GM18909 (cell line): ENCODE results near the gene GRM4.

Source experiments
- ATAC-seq: cut with Tn5 transposase; IDR thresholded peaks from one replicate; pipeline ENCODE4 v1.9.1; 2021; ENCODE audit warnings: mild to moderate bottlenecking; ENCODE audit not compliant: unreplicated experiment, poor library complexity

GRM4 gene

GRCh38 chr6:34113532-34113931, 32.4 kb downstream of the GRM4 start:
- ATAC-seq, result no peak

GRCh38 chr6:34112126-34112525, 33.8 kb downstream of the GRM4 start:
- no peak for ATAC-seq

GRCh38 chr6:34110610-34111009, 35.3 kb downstream of the GRM4 start:
- no peak for ATAC-seq

- ATAC-seq, result no peak
These were observed 37.7 kb downstream of the GRM4 start for GRCh38 chr6:34108176-34108575.

GRCh38 chr6:34106900-34107299, 39.0 kb downstream of the GRM4 start:
- ATAC-seq, result no peak

- no peak for ATAC-seq
These were observed 39.5 kb downstream of the GRM4 start for GRCh38 chr6:34106421-34106820.

GRCh38 chr6:34104628-34105027, 41.3 kb downstream of the GRM4 start:
- no peak for ATAC-seq

- ATAC-seq, result no peak
These were observed 41.7 kb downstream of the GRM4 start for GRCh38 chr6:34104186-34104585.

- no peak for ATAC-seq
These were observed 42.6 kb downstream of the GRM4 start for GRCh38 chr6:34103321-34103720.

GRCh38 chr6:34102696-34103095, 43.2 kb downstream of the GRM4 start:
- ATAC-seq, result no peak

GRCh38 chr6:34102099-34102656, 43.7 kb downstream of the GRM4 start:
- no peak for ATAC-seq

- no peak for ATAC-seq
These were observed 45.1 kb downstream of the GRM4 start for GRCh38 chr6:34100788-34101187.

GRCh38 chr6:34099878-34100277, 46.0 kb downstream of the GRM4 start:
- ATAC-seq, result no peak

GRCh38 chr6:34098045-34098936, 47.6 kb downstream of the GRM4 start:
- ATAC-seq, result no peak

GRCh38 chr6:34096814-34097213, 49.1 kb downstream of the GRM4 start:
- ATAC-seq, result no peak

GRCh38 chr6:34096193-34096592, 49.7 kb downstream of the GRM4 start:
- no peak for ATAC-seq

GRCh38 chr6:34095741-34096140, 50.1 kb downstream of the GRM4 start:
- no peak for ATAC-seq

GRCh38 chr6:34095136-34095505, 50.8 kb downstream of the GRM4 start:
- no peak for ATAC-seq

- ATAC-seq, result no peak
These were observed 51.3 kb downstream of the GRM4 start for GRCh38 chr6:34094474-34095135.

- no peak for ATAC-seq
These were observed 51.9 kb downstream of the GRM4 start for GRCh38 chr6:34093854-34094430.

- no peak for ATAC-seq
These were observed 52.7 kb downstream of the GRM4 start for GRCh38 chr6:34093206-34093605.
